DND-41 (cell line): ENCODE measurements around the gene STK32C.

Experiments
- ATAC-seq: fragments of 200-7000 bp; cut with Tn5 transposase; 3 replicates; pipeline ENCODE4 v1.9.1; 2021; ENCODE audit warnings: low read depth; ENCODE audit not compliant: insufficient read depth
- DNase-seq: peaks from one replicate; pipeline ENCODE4 v3.0.0-alpha.2; 2020
- H2AFZ ChIP-seq: 2 replicates; pipeline ENCODE4 v1.6.0; 2012; ENCODE audit warnings: low read depth, low read length
- H3K27ac ChIP-seq: 2 replicates; pipeline ENCODE4 v1.5.1; 2012; ENCODE audit warnings: low read length, inconsistent platforms
- H3K27me3 ChIP-seq: fragments of 200-600 bp; sonication (generic); 2 replicates; pipeline ENCODE4 v1.6.0; 2012; ENCODE audit warnings: low read length, mild to moderate bottlenecking, inconsistent platforms; ENCODE audit not compliant: insufficient read depth, poor library complexity
- H3K36me3 ChIP-seq: 2 replicates; pipeline ENCODE4 v1.5.1; 2012; ENCODE audit warnings: low read length, inconsistent platforms; ENCODE audit not compliant: insufficient read depth
- H3K4me1 ChIP-seq: 2 replicates; pipeline ENCODE4 v1.5.1; 2012; ENCODE audit warnings: mild to moderate bottlenecking, low read length; ENCODE audit not compliant: insufficient read depth
- H3K4me2 ChIP-seq: 2 replicates; pipeline ENCODE4 v1.6.0; 2012; ENCODE audit warnings: mild to moderate bottlenecking, moderate library complexity, low read length, inconsistent platforms; ENCODE audit not compliant: insufficient read depth
- H3K4me3 ChIP-seq, 2 experiments: fragments of 200-600 bp in 1 of 2; shearing (Covaris generic) in 1 of 2; 2 replicates each; pipeline ENCODE4 v1.5.1; 2012 to 2016; ENCODE audit warnings: inconsistent platforms in 2 of 2, low read length in 2 of 2, mild to moderate bottlenecking in 2 of 2, low read depth in 1 of 2, moderate library complexity in 1 of 2
- H3K79me2 ChIP-seq: 2 replicates; pipeline ENCODE4 v1.6.0; 2012; ENCODE audit warnings: low read length, inconsistent platforms; ENCODE audit not compliant: insufficient read depth
- H3K9ac ChIP-seq: 2 replicates; pipeline ENCODE4 v1.6.0; 2012; ENCODE audit warnings: low read depth, mild to moderate bottlenecking, inconsistent platforms, low read length, moderate library complexity
- H3K9me3 ChIP-seq: 2 replicates; pipeline ENCODE4 v1.5.1; 2012; ENCODE audit warnings: low read length, moderate library complexity, mild to moderate bottlenecking, inconsistent platforms; ENCODE audit not compliant: insufficient read depth, severe bottlenecking
- H4K20me1 ChIP-seq: 2 replicates; pipeline ENCODE4 v1.6.0; 2012; ENCODE audit warnings: low read length; ENCODE audit not compliant: insufficient read depth
- EZH2 ChIP-seq: IDR thresholded peaks from 3 replicates; pipeline ENCODE4 v1.6.1; 2012; ENCODE audit warnings: borderline replicate concordance, low read depth, mild to moderate bottlenecking, moderate library complexity, low read length, inconsistent platforms; ENCODE audit not compliant: severe bottlenecking
- TF ChIP-seq, protein P1 (sequence below): IDR thresholded peaks from 2 replicates; pipeline ENCODE4 v1.5.1; 2012; ENCODE audit warnings: borderline replicate concordance, low read length, moderate library complexity, mild to moderate bottlenecking; ENCODE audit not compliant: poor library complexity, severe bottlenecking; ENCODE audit errors: extremely low read depth

STK32C gene

DNA sequence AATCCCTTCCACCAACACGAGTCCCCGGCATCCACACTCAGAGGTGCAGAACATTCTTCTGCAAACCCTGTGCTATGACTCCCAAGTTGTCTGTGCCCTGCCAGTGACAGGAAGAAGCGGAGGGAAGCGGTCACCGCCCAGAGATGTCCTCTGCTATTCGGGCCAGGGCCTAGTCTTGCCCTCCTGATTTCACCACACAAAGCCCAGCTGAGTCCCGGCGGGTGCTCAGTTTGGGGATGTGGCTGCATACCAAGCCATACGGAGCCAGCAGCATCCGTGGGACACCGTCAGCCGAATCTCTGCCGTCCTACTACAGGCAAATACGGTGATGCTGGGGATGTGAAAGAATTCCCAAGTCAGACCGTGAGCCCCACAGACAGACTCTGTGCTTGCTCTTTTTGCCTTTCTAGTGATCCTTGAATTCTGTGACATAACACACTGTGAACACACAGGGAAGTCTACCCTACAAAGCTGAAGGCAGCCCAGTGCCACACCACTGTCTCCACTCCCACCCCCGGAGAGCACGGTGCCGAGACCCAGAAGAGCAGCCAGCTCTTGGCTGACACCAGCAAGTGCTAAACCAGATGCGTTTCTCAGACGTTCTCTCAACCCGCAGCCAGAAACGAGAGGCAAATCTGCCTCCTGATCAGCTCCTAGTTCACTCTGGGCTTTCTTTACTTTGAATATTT is 2.0 kb downstream of the STK32C start:
- no peak overlapping the region for H2AFZ ChIP-seq
- no peaks in the 10 kb centered on the region for H3K79me2 ChIP-seq
- no peak for TF ChIP-seq EZH2
- TF ChIP-seq, protein P1, sequence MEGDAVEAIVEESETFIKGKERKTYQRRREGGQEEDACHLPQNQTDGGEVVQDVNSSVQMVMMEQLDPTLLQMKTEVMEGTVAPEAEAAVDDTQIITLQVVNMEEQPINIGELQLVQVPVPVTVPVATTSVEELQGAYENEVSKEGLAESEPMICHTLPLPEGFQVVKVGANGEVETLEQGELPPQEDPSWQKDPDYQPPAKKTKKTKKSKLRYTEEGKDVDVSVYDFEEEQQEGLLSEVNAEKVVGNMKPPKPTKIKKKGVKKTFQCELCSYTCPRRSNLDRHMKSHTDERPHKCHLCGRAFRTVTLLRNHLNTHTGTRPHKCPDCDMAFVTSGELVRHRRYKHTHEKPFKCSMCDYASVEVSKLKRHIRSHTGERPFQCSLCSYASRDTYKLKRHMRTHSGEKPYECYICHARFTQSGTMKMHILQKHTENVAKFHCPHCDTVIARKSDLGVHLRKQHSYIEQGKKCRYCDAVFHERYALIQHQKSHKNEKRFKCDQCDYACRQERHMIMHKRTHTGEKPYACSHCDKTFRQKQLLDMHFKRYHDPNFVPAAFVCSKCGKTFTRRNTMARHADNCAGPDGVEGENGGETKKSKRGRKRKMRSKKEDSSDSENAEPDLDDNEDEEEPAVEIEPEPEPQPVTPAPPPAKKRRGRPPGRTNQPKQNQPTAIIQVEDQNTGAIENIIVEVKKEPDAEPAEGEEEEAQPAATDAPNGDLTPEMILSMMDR: no peak
- no peak overlapping the region for H3K27ac ChIP-seq
- H3K4me3 ChIP-seq: no peak overlapping the region
- no peaks in the 10 kb centered on the region for H3K27me3 ChIP-seq
- no peak overlapping the region for H3K4me2 ChIP-seq
- H3K36me3 ChIP-seq: no peaks in the 10 kb centered on the region
- no peak overlapping the region for H3K9ac ChIP-seq
- H3K4me1 ChIP-seq: no peaks in the 10 kb centered on the region
- no peaks in the 10 kb centered on the region for H3K9me3 ChIP-seq
- DNase-seq (no peak), ATAC-seq (no peak)
- no peaks in the 10 kb centered on the region for H4K20me1 ChIP-seq

- ATAC-seq (no peak), DNase-seq (no peak)
- H3K4me3 ChIP-seq: no peak overlapping the region
- no peaks in the 10 kb centered on the region for H3K27me3 ChIP-seq
- H3K79me2 ChIP-seq: no peaks in the 10 kb centered on the region
- no peaks in the 10 kb centered on the region for H3K9me3 ChIP-seq
- H3K9ac ChIP-seq: no peak overlapping the region
- no peaks in the 10 kb centered on the region for H3K4me1 ChIP-seq
- H3K27ac ChIP-seq: no peak overlapping the region
- H3K36me3 ChIP-seq: no peaks in the 10 kb centered on the region
- TF ChIP-seq, protein P1: no peak
- TF ChIP-seq EZH2: no peak
- no peak overlapping the region for H2AFZ ChIP-seq
- H4K20me1 ChIP-seq: no peaks in the 10 kb centered on the region
- no peak overlapping the region for H3K4me2 ChIP-seq
Measured at GRCh38 chr10:132304756-132305509, 2.8 kb downstream of the STK32C start.

DNA sequence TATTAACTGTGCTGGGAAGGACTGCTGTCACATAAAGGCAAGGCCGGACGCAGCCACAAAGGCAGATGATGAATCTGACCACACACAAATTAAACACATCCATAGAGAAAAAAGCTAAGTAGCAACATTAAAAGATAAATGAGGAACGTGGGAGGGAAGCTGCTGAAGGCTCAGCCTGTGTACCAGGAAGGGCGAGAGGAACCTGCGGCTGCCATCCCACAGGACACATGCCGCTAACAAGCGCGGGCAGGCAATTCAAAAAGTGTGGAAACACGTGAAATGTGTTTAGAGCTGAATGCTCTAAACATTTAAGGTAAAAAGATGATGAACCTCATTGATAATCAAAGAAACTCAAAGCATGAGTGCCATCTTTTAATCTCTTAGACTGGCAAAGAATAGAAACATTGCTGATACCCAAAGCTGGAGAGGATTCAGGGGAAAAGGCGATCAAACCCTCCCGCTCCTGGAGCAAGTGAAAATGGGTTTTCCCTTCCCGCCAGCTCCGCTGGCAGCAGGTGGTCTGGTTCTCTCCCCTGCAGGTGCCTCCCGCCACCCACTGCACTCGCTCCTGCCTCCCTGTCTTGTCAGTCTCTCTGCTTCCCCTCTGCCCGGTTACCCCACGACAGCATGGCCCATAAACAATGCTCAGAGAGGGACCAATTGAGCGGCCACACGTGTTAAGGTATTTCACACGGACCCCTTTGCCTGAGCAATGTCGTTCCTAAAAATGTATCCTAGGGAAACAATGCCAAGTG is 4.2 kb downstream of the STK32C start:
- H3K27me3 ChIP-seq: no peaks in the 10 kb centered on the region
- H3K36me3 ChIP-seq: no peaks in the 10 kb centered on the region
- H3K79me2 ChIP-seq: no peaks in the 10 kb centered on the region
- no peaks in the 10 kb centered on the region for H3K4me1 ChIP-seq
- H3K27ac ChIP-seq: no peak overlapping the region
- ATAC-seq (no peak), DNase-seq (no peak)
- TF ChIP-seq, protein P1: no peak
- TF ChIP-seq EZH2: no peak
- H3K4me2 ChIP-seq: no peak overlapping the region
- no peak overlapping the region for H2AFZ ChIP-seq
- no peaks in the 10 kb centered on the region for H4K20me1 ChIP-seq
- H3K9me3 ChIP-seq: no peaks in the 10 kb centered on the region
- H3K4me3 ChIP-seq: no peak overlapping the region
- no peak overlapping the region for H3K9ac ChIP-seq
